Raji (cell line): ENCODE data around the gene ZCCHC3.
A peak's percentile ranks its signal among the peaks of the same experiment; 100 is the strongest.

Experiments used
- POLR2A ChIP-seq: IDR thresholded peaks from 2 replicates; pipeline ENCODE4 v1.6.1; 2011; ENCODE audit warnings: low read depth, low read length, control low read depth; ENCODE audit not compliant: insufficient read depth

ZCCHC3 gene

GRCh38 chr20:275791-276190, 21.6 kb upstream of the ZCCHC3 start:
- TF ChIP-seq POLR2A, result no peak

DNA sequence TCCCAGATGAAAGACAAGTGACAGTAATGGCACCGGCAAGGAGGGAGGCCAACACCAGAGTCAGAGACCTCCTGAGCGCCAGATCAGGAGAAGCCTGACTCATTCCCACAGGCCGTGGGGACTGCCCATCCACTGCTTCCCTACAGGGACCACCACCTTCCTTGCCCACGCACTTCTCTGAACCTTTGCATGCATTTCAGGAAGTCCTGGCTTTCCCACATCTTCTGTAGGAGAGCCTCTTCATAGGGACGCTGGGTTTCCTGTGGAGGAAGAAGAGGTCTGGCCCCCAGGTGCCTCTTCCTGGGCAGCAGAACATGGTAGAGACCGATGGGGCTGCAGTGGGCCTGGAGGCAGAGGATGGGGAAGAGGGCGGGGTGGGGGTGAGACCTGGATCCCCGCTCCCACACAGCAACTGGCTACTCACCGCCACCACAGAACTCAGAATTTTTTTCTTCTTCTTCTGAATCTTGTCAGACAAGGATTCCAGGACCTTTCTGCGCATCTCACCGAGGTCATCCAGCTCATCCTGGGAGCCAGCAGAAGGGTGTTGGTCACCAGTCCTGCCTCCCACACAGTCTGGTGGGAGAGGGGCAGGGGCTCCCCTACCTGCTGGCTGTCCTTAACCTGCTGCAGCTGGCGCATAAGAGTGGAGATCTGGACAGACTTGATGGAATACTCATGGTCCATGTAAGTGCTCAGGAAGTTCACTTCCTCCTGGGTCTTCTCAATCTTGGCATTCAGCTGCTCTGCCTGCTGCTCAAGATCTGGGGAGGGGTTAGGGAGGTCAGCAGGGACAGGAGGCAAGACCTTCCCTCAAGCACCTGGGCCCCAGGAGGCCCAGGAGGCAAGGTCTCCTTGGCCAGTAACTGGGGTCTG, 20.5 kb upstream of the ZCCHC3 start:
- TF ChIP-seq POLR2A, result no peak

DNA sequence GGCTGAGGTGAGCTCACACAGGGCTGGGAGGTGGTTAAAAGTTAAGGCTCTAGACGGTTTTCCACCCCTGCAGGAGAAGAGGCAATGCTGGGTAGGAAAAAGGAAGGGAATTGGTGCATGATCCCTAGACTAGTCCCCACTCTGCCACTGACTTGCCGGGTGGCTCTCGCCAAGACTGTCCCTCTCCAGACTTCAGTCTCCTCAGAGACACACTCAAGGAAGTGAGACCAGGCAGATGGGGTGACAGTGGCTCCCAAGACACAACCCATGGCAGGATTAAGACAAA, 19.9 kb upstream of the ZCCHC3 start:
- TF ChIP-seq POLR2A, result no peak

- TF ChIP-seq POLR2A, result no peak
These were observed 19.2 kb upstream of the ZCCHC3 start for GRCh38 chr20:278181-278580.

- TF ChIP-seq POLR2A, result no peak
These were observed 18.5 kb upstream of the ZCCHC3 start for GRCh38 chr20:278607-279571.

GRCh38 chr20:284172-284571, 13.2 kb upstream of the ZCCHC3 start:
- TF ChIP-seq POLR2A, result no peak

GRCh38 chr20:286508-286907, 10.9 kb upstream of the ZCCHC3 start:
- no peak for TF ChIP-seq POLR2A

DNA sequence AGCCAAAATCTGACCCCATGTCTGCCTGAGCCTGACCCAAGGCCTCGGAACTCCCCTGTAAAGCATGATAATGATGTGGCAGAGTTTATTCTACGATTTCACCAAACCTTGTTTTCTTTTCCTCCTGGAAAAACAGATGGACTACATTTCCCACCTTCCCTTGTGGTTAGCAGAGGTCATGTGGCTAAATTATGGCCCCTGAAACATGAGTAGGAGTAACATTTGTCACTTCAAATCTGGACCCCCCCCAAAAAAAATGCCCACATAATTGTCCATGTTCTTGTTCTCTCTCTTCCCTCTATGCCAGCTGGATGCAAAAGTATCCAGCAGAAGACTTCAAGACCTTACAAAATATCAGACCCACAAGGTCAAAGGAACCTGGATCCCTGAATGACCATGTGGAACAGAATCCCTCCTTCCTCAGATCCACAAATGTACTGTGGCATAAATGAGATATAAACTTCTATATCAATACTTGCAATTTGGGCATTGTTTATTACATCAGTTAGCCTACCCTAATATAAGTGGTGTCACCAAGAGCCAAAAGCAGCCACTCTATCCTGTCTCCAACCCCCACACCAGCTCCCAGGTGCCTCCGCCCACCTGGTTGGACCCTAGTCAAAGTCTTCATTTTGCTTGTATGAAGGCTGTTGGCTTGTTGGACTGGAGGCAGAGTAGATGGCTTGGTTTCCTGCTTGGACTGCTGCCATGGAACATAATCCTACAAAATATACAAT, 8.2 kb upstream of the ZCCHC3 start:
- no peak for TF ChIP-seq POLR2A

GRCh38 chr20:289693-290083, 7.7 kb upstream of the ZCCHC3 start:
- no peak for TF ChIP-seq POLR2A

DNA sequence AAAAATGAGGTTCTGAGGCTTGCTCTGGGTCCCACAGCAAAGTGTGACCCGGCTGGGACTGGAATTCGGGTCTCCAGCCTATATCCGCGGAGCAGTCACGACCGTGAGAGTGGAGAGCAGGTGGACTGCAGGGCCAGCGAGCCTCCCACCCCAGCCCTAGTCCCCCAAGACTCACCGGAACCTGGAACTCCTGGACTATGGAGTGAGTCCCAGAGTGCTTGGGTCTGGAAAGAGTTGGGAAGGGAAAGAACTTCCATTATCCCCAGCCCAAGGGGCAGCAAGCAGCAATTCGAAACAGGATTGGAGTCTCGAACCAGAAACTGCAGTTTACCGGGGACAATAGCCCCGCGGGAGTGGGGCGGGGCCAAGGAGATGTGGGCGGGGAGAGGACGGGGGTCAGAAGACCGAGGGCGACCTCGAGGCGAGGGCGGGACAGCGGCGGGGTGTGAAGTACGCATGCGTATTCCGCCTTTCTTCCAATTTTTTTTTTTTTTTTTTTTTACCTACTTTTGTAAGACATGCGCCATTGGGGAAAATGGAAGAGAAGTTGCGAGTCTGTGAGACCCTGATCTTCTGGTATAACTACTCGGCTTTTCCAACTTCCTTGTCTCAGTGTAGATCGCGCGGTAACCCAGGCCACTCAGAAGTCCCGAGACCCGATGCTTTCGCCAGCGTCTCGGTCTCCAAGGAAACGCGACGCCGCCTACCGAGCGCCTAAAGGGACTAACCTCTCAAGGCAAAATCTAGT, 7.1 kb upstream of the ZCCHC3 start, which contains the start of gene C20orf96:
Gene C20orf96, minus strand, starts transcription at position 667 of the 748 bp plus-strand sequence. Its CDS starts 140 bp downstream, at position 527.
- TF ChIP-seq POLR2A, result peak; percentile 34; the same call in 1 of the 2 replicates

DNA sequence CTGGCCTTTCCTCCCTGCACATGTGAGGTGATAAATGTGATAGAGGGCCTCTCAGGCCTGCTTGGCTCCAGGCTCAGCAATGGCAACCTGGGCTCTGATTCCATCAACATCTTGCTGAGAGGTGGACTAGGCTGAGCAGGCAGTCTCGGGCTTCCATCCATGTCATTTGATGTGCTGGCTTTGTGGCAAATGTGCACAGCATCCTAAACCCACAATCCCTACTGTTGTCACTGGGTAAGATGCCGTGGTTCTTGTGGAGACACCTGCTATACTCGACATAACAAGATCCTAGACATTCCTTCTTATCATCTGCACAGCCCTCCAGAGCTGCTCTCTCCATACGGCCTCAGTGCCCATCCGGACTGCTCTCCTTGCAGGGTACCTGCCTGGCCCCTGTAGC, 2.8 kb upstream of the ZCCHC3 start:
- no peak for TF ChIP-seq POLR2A

DNA sequence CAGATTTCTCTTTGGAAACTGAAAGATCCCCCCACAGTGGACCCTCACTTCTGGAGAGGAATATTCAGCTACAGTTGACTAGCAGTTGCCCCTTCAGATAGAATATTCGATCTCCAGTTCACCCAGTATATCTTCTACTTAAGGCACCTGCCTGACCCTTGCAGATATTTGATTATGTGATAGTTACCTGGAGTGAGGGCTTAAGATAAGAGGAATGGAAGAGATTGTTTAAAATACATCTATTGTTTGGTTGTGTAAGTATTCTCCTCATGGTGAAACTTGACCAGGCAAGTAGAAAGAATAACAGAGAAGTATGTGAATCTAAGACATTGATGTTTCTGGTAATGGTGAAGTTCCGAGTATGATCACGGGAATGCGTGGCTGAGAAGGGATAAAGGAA, 1.6 kb upstream of the ZCCHC3 start:
- TF ChIP-seq POLR2A, result no peak

DNA sequence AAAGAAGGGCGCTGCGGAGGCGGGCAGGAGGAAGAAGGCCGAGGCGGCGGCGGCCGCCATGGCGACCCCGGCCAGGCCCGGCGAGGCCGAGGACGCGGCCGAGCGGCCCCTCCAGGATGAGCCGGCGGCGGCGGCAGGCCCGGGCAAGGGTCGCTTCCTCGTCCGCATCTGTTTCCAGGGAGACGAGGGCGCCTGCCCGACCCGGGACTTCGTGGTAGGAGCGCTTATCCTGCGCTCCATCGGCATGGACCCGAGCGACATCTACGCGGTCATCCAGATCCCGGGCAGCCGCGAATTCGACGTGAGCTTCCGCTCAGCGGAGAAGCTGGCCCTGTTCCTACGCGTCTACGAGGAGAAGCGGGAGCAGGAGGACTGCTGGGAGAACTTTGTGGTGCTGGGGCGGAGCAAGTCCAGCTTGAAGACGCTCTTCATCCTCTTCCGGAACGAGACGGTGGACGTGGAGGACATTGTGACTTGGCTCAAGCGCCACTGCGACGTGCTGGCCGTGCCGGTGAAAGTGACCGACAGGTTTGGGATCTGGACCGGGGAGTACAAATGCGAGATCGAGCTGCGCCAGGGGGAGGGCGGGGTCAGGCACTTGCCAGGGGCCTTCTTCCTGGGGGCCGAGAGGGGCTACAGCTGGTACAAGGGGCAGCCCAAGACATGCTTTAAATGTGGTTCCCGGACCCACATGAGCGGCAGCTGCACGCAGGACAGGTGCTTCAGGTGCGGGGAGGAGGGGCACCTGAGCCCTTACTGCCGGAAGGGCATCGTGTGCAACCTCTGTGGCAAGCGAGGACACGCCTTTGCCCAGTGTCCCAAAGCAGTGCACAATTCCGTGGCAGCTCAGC, 780 bp downstream of the ZCCHC3 start:
- peak; percentile 63; the same call in 1 of the 2 replicates for TF ChIP-seq POLR2A
